Testis (tissue), 3 donors: ENCODE results near the gene OR1Q1. TPM values are rescaled to one million over a fixed set of nuclear protein-coding genes. Genes with fewer than 3 reads are reported as not detected.

Experiments
- DNase-seq: peaks from one replicate; pipeline ENCODE4 v3.0.0-alpha.2; 2019
- H3K27ac ChIP-seq, 2 donors: fragments of 200-600 bp; sonication (generic); one replicate each; pipeline ENCODE4 v1.5.1; 2019
- H3K27me3 ChIP-seq: fragments of 200-600 bp; sonication (generic); one replicate; pipeline ENCODE4 v1.5.1; 2019
- H3K36me3 ChIP-seq: fragments of 200-600 bp; sonication (generic); one replicate; pipeline ENCODE4 v1.5.1; 2017; ENCODE audit warnings: low read depth; ENCODE audit errors: missing control alignments
- H3K4me1 ChIP-seq: fragments of 200-600 bp; sonication (generic); one replicate; pipeline ENCODE4 v1.5.1; 2019
- H3K4me3 ChIP-seq, 2 donors: fragments of 200-600 bp; sonication (generic); one replicate each; pipeline ENCODE4 v1.5.1; 2017 to 2019
- H3K9me3 ChIP-seq: fragments of 200-600 bp; sonication (generic); one replicate; pipeline ENCODE4 v1.5.1; 2017
- POLR2A ChIP-seq: fragments of 450-650 bp; IDR thresholded peaks from one replicate; pipeline ENCODE4 v1.6.1; 2017; ENCODE audit warnings: antibody characterized with exemption, mild to moderate bottlenecking, moderate library complexity
- WGBS, 2 donors: methylation state at CpG; one replicate each; pipeline ENCODE4 v1.1.5; 2018; 5-methylcytosine and 5-hydroxymethylcytosine counted together
- intact Hi-C: fragments of 100-400 bp; cut with DNase I; formaldehyde crosslinking; loops from one replicate; pipeline ENCODE4 v1.15.1; 2023; ENCODE audit warnings: low total_unique reads
- polyA plus RNA-seq: library from polyadenylated mRNA; stranded (reverse); fragments of 350-450 nt; fragmentation: Illumina TruSeq; extraction: RNeasy Lipid Tissue Mini Kit (QIAGEN cat#74804); gene quantifications from one replicate; pipeline ENCODE4 v1.2.3, GENCODE V29; 2014; ENCODE audit warnings: low read depth, low replicate concordance; ENCODE audit not compliant: insufficient read depth
- total RNA-seq, 2 donors: library from RNA; depleted of rRNA; stranded (reverse); fragments of >200 nt; gene quantifications; one replicate each; pipeline ENCODE4 v1.2.3, GENCODE V29; 2016
- TF ChIP-seq, protein P1 (sequence below), 3 experiments: fragments of 450-650 bp in 2 of 3; fragments of 200-600 bp in 1 of 3; sonication (generic) in 1 of 3; IDR thresholded peaks; one replicate each; pipeline ENCODE4 v1.5.1; 2016 to 2019; ENCODE audit warnings: antibody characterized with exemption in 3 of 3, mild to moderate bottlenecking in 2 of 3, moderate library complexity in 1 of 3

OR1Q1 gene
- total and polyA plus RNA-seq, 3 donors from 2014 or later, result not detected

DNA sequence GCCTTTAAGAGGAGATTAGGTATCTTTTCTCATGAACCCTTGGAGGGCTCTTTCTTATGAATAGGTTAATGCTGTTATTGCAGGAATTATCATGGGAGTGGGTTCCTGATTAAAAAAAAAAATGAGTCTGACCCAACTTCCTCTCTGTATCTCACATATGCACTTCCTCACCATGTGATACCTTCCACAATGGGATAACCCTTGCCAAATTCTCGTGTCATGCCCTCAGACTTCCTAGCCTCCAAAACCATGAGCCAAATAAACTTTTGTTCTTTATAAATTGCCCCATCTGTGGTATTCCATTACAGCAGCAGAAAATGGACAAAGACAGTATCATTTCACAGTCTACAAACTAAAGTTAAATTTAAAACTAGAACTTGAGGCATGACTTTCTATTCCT lies 41.8 kb downstream of the OR1Q1 start:
- WGBS, 2 donors, result 39 to 55% methylated on average over 1 of the region's 1 CpG
- Histone ChIP-seq H3K4me1 (no peaks in the 10 kb centered on the region), H3K27me3 (no peaks in the 10 kb centered on the region), H3K27ac (no peak overlapping the region), H3K4me3 (no peak overlapping the region), H3K36me3 (no peaks in the 10 kb centered on the region), H3K9me3 (no peaks in the 10 kb centered on the region)
- TF ChIP-seq, protein P1, sequence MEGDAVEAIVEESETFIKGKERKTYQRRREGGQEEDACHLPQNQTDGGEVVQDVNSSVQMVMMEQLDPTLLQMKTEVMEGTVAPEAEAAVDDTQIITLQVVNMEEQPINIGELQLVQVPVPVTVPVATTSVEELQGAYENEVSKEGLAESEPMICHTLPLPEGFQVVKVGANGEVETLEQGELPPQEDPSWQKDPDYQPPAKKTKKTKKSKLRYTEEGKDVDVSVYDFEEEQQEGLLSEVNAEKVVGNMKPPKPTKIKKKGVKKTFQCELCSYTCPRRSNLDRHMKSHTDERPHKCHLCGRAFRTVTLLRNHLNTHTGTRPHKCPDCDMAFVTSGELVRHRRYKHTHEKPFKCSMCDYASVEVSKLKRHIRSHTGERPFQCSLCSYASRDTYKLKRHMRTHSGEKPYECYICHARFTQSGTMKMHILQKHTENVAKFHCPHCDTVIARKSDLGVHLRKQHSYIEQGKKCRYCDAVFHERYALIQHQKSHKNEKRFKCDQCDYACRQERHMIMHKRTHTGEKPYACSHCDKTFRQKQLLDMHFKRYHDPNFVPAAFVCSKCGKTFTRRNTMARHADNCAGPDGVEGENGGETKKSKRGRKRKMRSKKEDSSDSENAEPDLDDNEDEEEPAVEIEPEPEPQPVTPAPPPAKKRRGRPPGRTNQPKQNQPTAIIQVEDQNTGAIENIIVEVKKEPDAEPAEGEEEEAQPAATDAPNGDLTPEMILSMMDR (IDR thresholded peaks at IDR 0.05), result no peak
- TF ChIP-seq POLR2A, result no peak
- DNase-seq, result no peak
- intact Hi-C loops, result no loop called here

GRCh38 chr9:122657527-122657926 lies 43.0 kb downstream of the OR1Q1 start, which contains the start of gene OR1B1:
TSS of gene OR1B1 (minus strand) at chr9:122657627.
- no peak for DNase-seq
- TF ChIP-seq, protein P1 (IDR thresholded peaks at IDR 0.05), result no peak
- Histone ChIP-seq H3K9me3 (no peaks in the 10 kb centered on the region), H3K4me3 (no peak within 1 kb of the TSS), H3K36me3 (no peaks in the 10 kb centered on the region), H3K27me3 (no peaks in the 10 kb centered on the region), H3K27ac (no peak within 1 kb of the TSS), H3K4me1 (no peaks in the 10 kb centered on the region)
- 86 to 96% methylated on average over 3 of the region's 3 CpGs for WGBS, 2 donors
- intact Hi-C loops, result no loop called here

DNA sequence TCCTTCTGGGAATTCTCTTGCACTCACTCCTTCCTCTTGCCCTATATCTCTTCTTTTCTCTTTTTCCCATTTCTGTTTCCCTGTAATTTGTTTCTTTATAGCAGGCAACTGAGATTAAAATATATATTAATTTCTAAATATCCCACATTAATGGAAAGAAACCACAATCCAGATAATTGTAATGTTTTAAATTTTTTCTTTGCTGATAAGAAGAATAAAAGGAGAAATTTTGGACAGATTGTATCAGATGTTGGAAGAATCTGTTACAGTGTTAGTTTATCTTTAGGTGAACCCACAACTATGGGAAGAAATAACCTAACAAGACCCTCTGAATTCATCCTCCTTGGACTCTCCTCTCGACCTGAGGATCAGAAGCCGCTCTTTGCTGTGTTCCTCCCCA lies 46.9 kb downstream of the OR1Q1 start, which contains the start of gene OR1L1:
TSS of gene OR1L1 (plus strand) at position 301 of the 400 bp plus-strand sequence. CDS start at position 301, 0 bp downstream.
- no peak for DNase-seq
- Histone ChIP-seq H3K4me3 (no peak within 1 kb of the TSS), H3K27ac (no peak within 1 kb of the TSS), H3K27me3 (no peaks in the 10 kb centered on the region), H3K9me3 (no peaks in the 10 kb centered on the region), H3K4me1 (no peaks in the 10 kb centered on the region), H3K36me3 (no peaks in the 10 kb centered on the region)
- WGBS, 2 donors, result 75 to 76% methylated on average over 2 of the region's 2 CpGs
- intact Hi-C loops, result no loop called here
- TF ChIP-seq, protein P1 (IDR thresholded peaks at IDR 0.05), result no peak
- no peak for TF ChIP-seq POLR2A

Other genes with a start within 250 kb of the OR1Q1 start
- gene PTGS1, start 243.7 kb upstream of the OR1Q1 start, total RNA-seq, result 1 to 10 TPM in 1 of 2 donors, under 1 TPM in 1; 0.93 to 1.1 TPM
- 10.1 TPM for gene PTGS1, start 243.7 kb upstream of the OR1Q1 start, polyA plus RNA-seq
- not detected for gene OR1J1, start 136.8 kb upstream of the OR1Q1 start, total RNA-seq
- not detected for gene OR1J1, start 136.8 kb upstream of the OR1Q1 start, polyA plus RNA-seq
- gene OR1J2, start 103.9 kb upstream of the OR1Q1 start, total RNA-seq, result 1 to 10 TPM in 1 of 2 donors, under 1 TPM in 1; 0.62 to 1.6 TPM
- not detected for gene OR1J2, start 103.9 kb upstream of the OR1Q1 start, polyA plus RNA-seq
- under 1 TPM; 0.74 to 0.87 TPM for gene OR1J4, start 95.6 kb upstream of the OR1Q1 start, total RNA-seq
- gene OR1J4, start 95.6 kb upstream of the OR1Q1 start, polyA plus RNA-seq, result not detected
- gene OR1N1, start 87.4 kb upstream of the OR1Q1 start, total RNA-seq, result under 1 TPM in 1 of 2 donors, not detected in 1; 0.62 TPM
- gene OR1N1, start 87.4 kb upstream of the OR1Q1 start, polyA plus RNA-seq, result not detected
- 1 to 10 TPM in 1 of 2 donors, under 1 TPM in 1; 0.39 to 1.7 TPM for gene OR1N2, start 61.6 kb upstream of the OR1Q1 start, total RNA-seq
- not detected for gene OR1N2, start 61.6 kb upstream of the OR1Q1 start, polyA plus RNA-seq
- under 1 TPM in 1 of 2 donors, not detected in 1; 0.31 TPM for gene OR1L8, start 31.4 kb upstream of the OR1Q1 start, total RNA-seq
- 0.36 TPM for gene OR1L8, start 31.4 kb upstream of the OR1Q1 start, polyA plus RNA-seq
- gene OR1B1, start 42.9 kb downstream of the OR1Q1 start, total RNA-seq, result not detected
- not detected for gene OR1B1, start 42.9 kb downstream of the OR1Q1 start, polyA plus RNA-seq
- not detected for gene OR1L1, start 47.0 kb downstream of the OR1Q1 start, total RNA-seq
- gene OR1L1, start 47.0 kb downstream of the OR1Q1 start, polyA plus RNA-seq, result not detected
- not detected for gene OR1L3, start 60.4 kb downstream of the OR1Q1 start, total RNA-seq
- not detected for gene OR1L3, start 60.4 kb downstream of the OR1Q1 start, polyA plus RNA-seq
- not detected for gene OR1L4, start 109.3 kb downstream of the OR1Q1 start, total RNA-seq
- gene OR1L4, start 109.3 kb downstream of the OR1Q1 start, polyA plus RNA-seq, result not detected
- gene OR1L6, start 127.6 kb downstream of the OR1Q1 start, total RNA-seq, result not detected
- gene OR1L6, start 127.6 kb downstream of the OR1Q1 start, polyA plus RNA-seq, result not detected
- not detected for gene OR5C1, start 174.2 kb downstream of the OR1Q1 start, total RNA-seq
- not detected for gene OR5C1, start 174.2 kb downstream of the OR1Q1 start, polyA plus RNA-seq
- gene OR1K1, start 185.4 kb downstream of the OR1Q1 start, total RNA-seq, result not detected
- gene OR1K1, start 185.4 kb downstream of the OR1Q1 start, polyA plus RNA-seq, result not detected
- gene PDCL, start 213.8 kb downstream of the OR1Q1 start, total RNA-seq, result 10 to 100 TPM; 14.9 to 16.1 TPM
- gene PDCL, start 213.8 kb downstream of the OR1Q1 start, polyA plus RNA-seq, result 10.7 TPM